ENCODE results near the gene WFS1. TPM values are rescaled to one million over a fixed set of nuclear protein-coding genes. Genes with fewer than 3 reads are reported as not detected.

The WFS1 gene
- total and polyA plus RNA-seq, 2 of the 4 experiments (the other 2 are of a cell fraction) = 9.7 to 42.4 TPM

DNA sequence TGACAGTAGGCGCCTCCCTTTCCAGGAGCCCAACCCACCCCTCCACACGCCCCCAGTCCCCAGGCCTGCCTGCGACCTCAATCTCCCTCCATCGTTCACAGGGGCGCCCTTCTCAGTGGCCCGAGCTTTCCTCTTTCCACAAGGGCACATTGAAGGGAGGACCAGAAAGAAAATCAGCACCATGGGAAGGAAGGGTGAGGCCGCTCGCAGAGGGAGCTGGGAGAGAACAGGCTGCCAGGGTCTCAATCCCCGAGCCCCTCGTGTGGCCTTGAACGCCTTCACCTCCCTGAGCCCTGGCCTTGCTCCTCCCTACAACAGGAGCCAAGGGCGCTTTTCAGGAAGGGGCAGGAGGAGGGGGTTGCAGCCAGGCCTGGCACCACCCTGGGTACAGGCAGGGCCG, 66.5 kb downstream of the WFS1 start:
- no peak overlapping the region for H3K18ac ChIP-seq (ENCODE audit: low read depth, low read length)
- no peak overlapping the region for H3K56ac ChIP-seq (ENCODE audit: extremely low read depth, insufficient read depth, low read length)
- H3K9me3 ChIP-seq (ENCODE audit: control insufficient read depth, insufficient read depth, low read length) = peaks cover 3% of the 10 kb centered on the region; the same call in 1 of the 2 replicates
- H3K9ac ChIP-seq (ENCODE audit: low read depth, low read length) = no peak overlapping the region
- no peak overlapping the region for H3K4ac ChIP-seq (ENCODE audit: low read depth, low read length)
- no peaks in the 10 kb centered on the region for H3K79me1 ChIP-seq (ENCODE audit: low read depth in 1 of 2, low read length in 2 of 2)
- ChIA-PET CTCF (no interaction called here), POLR2A (ENCODE audit: unreplicated experiment) (no interaction called here)
- H2BK120ac ChIP-seq (ENCODE audit: low read depth, low read length) = no peak overlapping the region
- no CpG with 5 or more reads among the region's 13 CpGs for WGBS, 2 experiments (ENCODE audit: extremely low coverage in 2 of 2, insufficient read length in 1 of 2)
- TF ChIP-seq NFE2L2 (IDR thresholded peaks at IDR 0.05; ENCODE audit: low read depth, low read length) (no peak), CEBPB (IDR thresholded peaks at IDR 0.05; ENCODE audit: low read depth, low read length) (no peak), CHD1 (IDR thresholded peaks at IDR 0.05; ENCODE audit: low read depth, low read length) (no peak), BHLHE40 (IDR thresholded peaks at IDR 0.05; ENCODE audit: low read depth, low read length) (no peak)
- TF ChIP-seq, protein P1, sequence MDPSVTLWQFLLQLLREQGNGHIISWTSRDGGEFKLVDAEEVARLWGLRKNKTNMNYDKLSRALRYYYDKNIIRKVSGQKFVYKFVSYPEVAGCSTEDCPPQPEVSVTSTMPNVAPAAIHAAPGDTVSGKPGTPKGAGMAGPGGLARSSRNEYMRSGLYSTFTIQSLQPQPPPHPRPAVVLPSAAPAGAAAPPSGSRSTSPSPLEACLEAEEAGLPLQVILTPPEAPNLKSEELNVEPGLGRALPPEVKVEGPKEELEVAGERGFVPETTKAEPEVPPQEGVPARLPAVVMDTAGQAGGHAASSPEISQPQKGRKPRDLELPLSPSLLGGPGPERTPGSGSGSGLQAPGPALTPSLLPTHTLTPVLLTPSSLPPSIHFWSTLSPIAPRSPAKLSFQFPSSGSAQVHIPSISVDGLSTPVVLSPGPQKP (IDR thresholded peaks at IDR 0.05; ENCODE audit: borderline replicate concordance, low read depth, low read length) = no peak
- H3K27me3 ChIP-seq (ENCODE audit: control insufficient read depth, insufficient read depth, low read length) = peaks cover 17% of the 10 kb centered on the region
- DNase-seq (no peak), ATAC-seq (ENCODE audit: low read depth) (no peak)
- H3K4me1 ChIP-seq (ENCODE audit: control insufficient read depth, insufficient read depth, low read length) = no peaks in the 10 kb centered on the region
- dilution Hi-C loops (cut with HindIII; ENCODE audit: low sequenced_read_pairs, unreplicated experiment) = no loop called here
- BruUV-seq (replicated peaks) = no TSS peak
- no peak overlapping the region for H2AK5ac ChIP-seq (ENCODE audit: low read depth, low read length)
- no peak overlapping the region for H3K27ac ChIP-seq (ENCODE audit: insufficient read depth, low read length)
- no peak overlapping the region for H4K91ac ChIP-seq (ENCODE audit: insufficient read depth, low read depth, low read length)
- no peaks in the 10 kb centered on the region for H3K36me3 ChIP-seq (ENCODE audit: control insufficient read depth, insufficient read depth, low read length)
- H4K5ac ChIP-seq (ENCODE audit: low read depth, low read length) = no peak overlapping the region
- H3K9me1 ChIP-seq (ENCODE audit: insufficient read depth, low read length) = no peaks in the 10 kb centered on the region
- H2BK5ac ChIP-seq (ENCODE audit: low read depth, low read length, poor library complexity, severe bottlenecking) = no peak overlapping the region
- H2AK9ac ChIP-seq (replicated peaks; ENCODE audit: low read depth, low read length, poor library complexity) = no peak overlapping the region
- H4K20me1 ChIP-seq (ENCODE audit: insufficient read depth, low read length) = no peaks in the 10 kb centered on the region; the same call in 1 of the 2 replicates
- intact Hi-C loops (cut with micrococcal nuclease) = no loop called here
- no peak overlapping the region for H3K4me2 ChIP-seq (ENCODE audit: low read depth, low read length)
- no peak overlapping the region for H3K14ac ChIP-seq (replicated peaks; ENCODE audit: low read depth, low read length)
- in situ Hi-C loops (cut with MboI; ENCODE audit: low sequenced_read_pairs) = no loop called here
- H2BK20ac ChIP-seq (ENCODE audit: low read depth, low read length) = no peak overlapping the region
- H4K8ac ChIP-seq (ENCODE audit: low read depth in 2 of 2, low read length in 2 of 2) = no peak overlapping the region
- no peak overlapping the region for H3K4me3 ChIP-seq (ENCODE audit: insufficient read depth, low read depth, low read length)
- H3K23ac ChIP-seq (ENCODE audit: low read depth, low read length) = no peak overlapping the region
- H2AFZ ChIP-seq (replicated peaks; ENCODE audit: low read length, poor library complexity) = no peak overlapping the region
- H2BK15ac ChIP-seq (ENCODE audit: low read depth, low read length) = no peak overlapping the region

Data from IMR-90 (cell line).